Upper lobe of left lung (tissue), 6 donors: ENCODE data around the gene RNF187. TPM values are rescaled to one million over a fixed set of nuclear protein-coding genes. Genes with fewer than 3 reads are reported as not detected.

Source experiments
- ATAC-seq, 2 donors: fragments of 200-7000 bp; cut with Tn5 transposase; one replicate each; pipeline ENCODE4 v1.9.1; 2022; ENCODE audit warnings: mild to moderate bottlenecking in 2 of 2, moderate library complexity in 2 of 2; ENCODE audit not compliant: low FRiP score in 2 of 2
- DNase-seq, 2 donors: peaks; one replicate each; pipeline ENCODE4 v3.0.0-alpha.2; 2019 to 2020
- H3K27ac ChIP-seq, 4 donors: fragments of 200-600 bp; sonication (generic); one replicate each; pipeline ENCODE4 v1.5.1; 2016 to 2019
- H3K27me3 ChIP-seq, 4 donors: fragments of 200-600 bp; sonication (generic); one replicate each; pipeline ENCODE4 v1.5.1; 2017 to 2019
- H3K36me3 ChIP-seq, 4 donors: fragments of 200-600 bp; sonication (generic); one replicate each; pipeline ENCODE4 v1.5.1; 2016 to 2019
- H3K4me1 ChIP-seq, 4 donors: fragments of 200-600 bp; sonication (generic); one replicate each; pipeline ENCODE4 v1.5.1; 2018 to 2019
- H3K4me3 ChIP-seq, 4 donors: fragments of 200-600 bp; sonication (generic); one replicate each; pipeline ENCODE4 v1.5.1; 2017 to 2019; ENCODE audit warnings: mild to moderate bottlenecking in 2 of 4, moderate library complexity in 1 of 4
- H3K9me3 ChIP-seq, 4 donors: fragments of 200-600 bp; sonication (generic); one replicate each; pipeline ENCODE4 v1.5.1; 2018 to 2019
- EP300 ChIP-seq, 4 donors: sonication (generic); formaldehyde crosslinking; IDR thresholded peaks; one replicate each; pipeline ENCODE4 v1.5.1; 2017; ENCODE audit warnings: antibody characterized with exemption in 4 of 4, control low read depth in 2 of 4
- POLR2A ChIP-seq, 4 donors: fragments of 450-650 bp; IDR thresholded peaks; one replicate each; pipeline ENCODE4 v1.5.1; 2016 to 2017; ENCODE audit warnings: antibody characterized with exemption in 4 of 4, mild to moderate bottlenecking in 2 of 4
- POLR2AphosphoS5 ChIP-seq, 2 donors: sonication (generic); formaldehyde crosslinking; IDR thresholded peaks; one replicate each; pipeline ENCODE4 v1.5.1; 2017; ENCODE audit warnings: antibody characterized with exemption in 2 of 2
- WGBS, 2 donors: methylation state at CpG; one replicate each; pipeline ENCODE4 v1.1.5; 2017 to 2018; 5-methylcytosine and 5-hydroxymethylcytosine counted together
- small RNA-seq, 4 donors: library from RNA; depleted of rRNA; stranded (forward); fragments of <200 nt; gene quantifications; one replicate each; pipeline ENCODE3, GENCODE V24; 2016
- total RNA-seq, 6 donors: library from RNA; depleted of rRNA in 4 of 6; stranded (reverse); fragments of >200 nt in 4 of 6; gene quantifications; one replicate each; pipeline versions ENCODE4 v1.1.0 to v1.2.1, GENCODE V29; 2016 to 2021
- TF ChIP-seq, protein P1 (sequence below), 6 experiments: fragments of 450-650 bp in 4 of 6; fragments of 200-600 bp in 2 of 6; sonication (generic) in 2 of 6; IDR thresholded peaks; one replicate each; pipeline ENCODE4 v1.5.1; 2016 to 2019; ENCODE audit warnings: antibody characterized with exemption in 6 of 6
- donor health status: DM: no; HTN: no; CAD: no; lungs with moderate emphysema.
- donor health status: DM: no; HTN: yes; CAD: no; lungs with severe emphysema.

Gene RNF187
- total RNA-seq, 6 donors from 2014 or later: 36.1 to 105 (median 71.2) TPM

DNA sequence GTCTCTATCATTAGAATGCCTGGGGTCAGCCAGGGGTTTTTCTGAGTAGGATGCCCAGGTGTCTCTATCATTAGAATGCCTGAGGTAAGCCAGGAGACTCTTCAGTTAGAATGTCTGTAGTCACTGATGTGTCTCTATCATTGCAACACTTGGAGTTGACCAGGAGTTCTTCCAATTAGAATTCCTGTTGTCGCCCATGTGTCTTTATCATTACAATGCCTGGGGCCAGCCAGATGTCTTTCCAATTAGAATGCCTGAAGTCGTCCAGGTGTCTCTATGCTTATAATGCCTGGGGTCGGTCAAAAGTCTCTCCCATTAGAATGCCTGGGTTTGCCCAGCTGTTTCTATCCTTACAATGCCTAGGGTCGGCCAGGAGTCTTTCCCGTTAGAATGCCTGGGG, 55.8 kb downstream of the RNF187 start:
- H3K4me3 ChIP-seq: no peak overlapping the region
- ATAC-seq (no peak), DNase-seq (peak in 1 of 2 donors; percentile 6)
- no peaks in the 10 kb centered on the region for H3K4me1 ChIP-seq
- no peak for TF ChIP-seq POLR2AphosphoS5 (IDR thresholded peaks at IDR 0.05)
- WGBS, 2 donors: 55 to 65% methylated on average over 5 of the region's 5 CpGs
- no peaks in the 10 kb centered on the region for H3K9me3 ChIP-seq
- no peaks in the 10 kb centered on the region for H3K27me3 ChIP-seq
- H3K27ac ChIP-seq: no peak overlapping the region
- H3K36me3 ChIP-seq: no peaks in the 10 kb centered on the region

DNA sequence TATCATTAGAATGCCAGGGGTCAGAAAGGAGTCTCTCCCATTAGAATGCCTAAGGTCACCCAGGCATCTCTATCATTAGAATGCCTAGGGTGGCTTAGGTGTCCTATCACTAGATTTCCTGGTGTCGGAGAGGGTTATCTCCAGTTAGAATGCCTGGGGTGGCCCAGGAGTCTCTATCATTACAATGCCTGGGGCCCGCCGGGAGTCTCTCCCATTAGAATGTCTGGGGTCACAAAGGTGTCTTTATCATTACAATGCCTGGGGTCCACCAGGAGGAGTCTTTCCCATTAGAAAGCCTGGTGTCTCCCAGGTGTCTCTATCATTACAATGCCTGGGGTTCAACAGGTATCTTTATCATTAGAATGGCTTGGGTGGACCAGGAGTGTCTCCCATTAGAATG, 56.2 kb downstream of the RNF187 start:
- TF ChIP-seq POLR2A (IDR thresholded peaks at IDR 0.05): no peak
- TF ChIP-seq POLR2AphosphoS5 (IDR thresholded peaks at IDR 0.05): no peak
- no peak for TF ChIP-seq EP300 (IDR thresholded peaks at IDR 0.05)
- TF ChIP-seq, protein P1, sequence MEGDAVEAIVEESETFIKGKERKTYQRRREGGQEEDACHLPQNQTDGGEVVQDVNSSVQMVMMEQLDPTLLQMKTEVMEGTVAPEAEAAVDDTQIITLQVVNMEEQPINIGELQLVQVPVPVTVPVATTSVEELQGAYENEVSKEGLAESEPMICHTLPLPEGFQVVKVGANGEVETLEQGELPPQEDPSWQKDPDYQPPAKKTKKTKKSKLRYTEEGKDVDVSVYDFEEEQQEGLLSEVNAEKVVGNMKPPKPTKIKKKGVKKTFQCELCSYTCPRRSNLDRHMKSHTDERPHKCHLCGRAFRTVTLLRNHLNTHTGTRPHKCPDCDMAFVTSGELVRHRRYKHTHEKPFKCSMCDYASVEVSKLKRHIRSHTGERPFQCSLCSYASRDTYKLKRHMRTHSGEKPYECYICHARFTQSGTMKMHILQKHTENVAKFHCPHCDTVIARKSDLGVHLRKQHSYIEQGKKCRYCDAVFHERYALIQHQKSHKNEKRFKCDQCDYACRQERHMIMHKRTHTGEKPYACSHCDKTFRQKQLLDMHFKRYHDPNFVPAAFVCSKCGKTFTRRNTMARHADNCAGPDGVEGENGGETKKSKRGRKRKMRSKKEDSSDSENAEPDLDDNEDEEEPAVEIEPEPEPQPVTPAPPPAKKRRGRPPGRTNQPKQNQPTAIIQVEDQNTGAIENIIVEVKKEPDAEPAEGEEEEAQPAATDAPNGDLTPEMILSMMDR (IDR thresholded peaks at IDR 0.05): no peak
- Histone ChIP-seq H3K4me1 (no peaks in the 10 kb centered on the region), H3K27me3 (no peaks in the 10 kb centered on the region), H3K9me3 (no peaks in the 10 kb centered on the region), H3K4me3 (no peak overlapping the region), H3K27ac (no peak overlapping the region), H3K36me3 (no peaks in the 10 kb centered on the region)
- ATAC-seq (no peak), DNase-seq (peak in 1 of 2 donors; percentile 5)
- 68 to 80% methylated on average over 3 of the region's 3 CpGs for WGBS, 2 donors

GRCh38 chr1:228544021-228544850, 57.1 kb downstream of the RNF187 start:
- Histone ChIP-seq H3K36me3 (no peaks in the 10 kb centered on the region), H3K27ac (no peak overlapping the region), H3K4me1 (no peaks in the 10 kb centered on the region), H3K27me3 (no peaks in the 10 kb centered on the region), H3K9me3 (no peaks in the 10 kb centered on the region), H3K4me3 (no peak overlapping the region)
- TF ChIP-seq EP300 (IDR thresholded peaks at IDR 0.05): no peak
- TF ChIP-seq, protein P1 (IDR thresholded peaks at IDR 0.05): no peak
- no peak for TF ChIP-seq POLR2A (IDR thresholded peaks at IDR 0.05)
- TF ChIP-seq POLR2AphosphoS5 (IDR thresholded peaks at IDR 0.05): no peak
- ATAC-seq: no peak
- WGBS, 2 donors: 56 to 69% methylated on average over 5 to 7 of the region's 7 CpGs
- DNase-seq: peak in 1 of 2 donors; percentile 8

GRCh38 chr1:228544921-228545591, 57.9 kb downstream of the RNF187 start:
- H3K27me3 ChIP-seq: no peaks in the 10 kb centered on the region
- no peaks in the 10 kb centered on the region for H3K4me1 ChIP-seq
- WGBS, 2 donors: 54 to 56% methylated on average over 4 of the region's 4 CpGs
- H3K36me3 ChIP-seq: no peaks in the 10 kb centered on the region
- H3K27ac ChIP-seq: no peak overlapping the region
- peak in 1 of 2 donors; percentile 6 for DNase-seq
- no peak for ATAC-seq
- no peaks in the 10 kb centered on the region for H3K9me3 ChIP-seq
- no peak overlapping the region for H3K4me3 ChIP-seq
- TF ChIP-seq POLR2AphosphoS5 (IDR thresholded peaks at IDR 0.05) (no peak), EP300 (IDR thresholded peaks at IDR 0.05) (no peak), POLR2A (IDR thresholded peaks at IDR 0.05) (no peak)
- TF ChIP-seq, protein P1 (IDR thresholded peaks at IDR 0.05): no peak

Small RNA genes within 50 kb of the gene (small RNA-seq; reads per million reads assigned to genes)
- gene MIR4666A: 0 reads per million in 4 donors

Other genes starting within 250 kb of the RNF187 start
- 10 to 100 TPM; 25.7 to 43.0 (median 30.8) TPM for gene TRIM11, start 80.5 kb upstream of the RNF187 start, total RNA-seq
- 10 to 100 TPM in 1 of 6 donors, 1 to 10 TPM in 5; 1.2 to 21.0 (median 2.4) TPM for gene TRIM17, start 70.5 kb upstream of the RNF187 start, total RNA-seq
- gene RHOU, start 248.1 kb downstream of the RNF187 start, total RNA-seq: 10 to 100 TPM; 11.0 to 44.9 (median 18.7) TPM